ENCODE measurements around the gene TKFC.

GRCh38 chr11:61297746-61298145, 35.3 kb upstream of the TKFC start:
- TF ChIP-seq ZNF274 (IDR thresholded peaks at IDR 0.05; ENCODE audit: low read length) (no peak), ZNF274 (tag by site-specific recombination; IDR thresholded peaks at IDR 0.05; ENCODE audit: borderline replicate concordance) (no peak), CTCF (tag by site-specific recombination; IDR thresholded peaks at IDR 0.05) (no peak), ZNF394 (tag by site-specific recombination; IDR thresholded peaks at IDR 0.05; ENCODE audit: borderline replicate concordance) (no peak), ZEB2 (tag by site-specific recombination; IDR thresholded peaks at IDR 0.05) (no peak), GLI4 (tag by site-specific recombination; IDR thresholded peaks at IDR 0.05) (no peak), PRDM4 (tag by site-specific recombination; IDR thresholded peaks at IDR 0.05) (no peak), ZBTB20 (tag by site-specific recombination; IDR thresholded peaks at IDR 0.05) (0 out of 2 replicates have a peak, but pooled peaks have one; percentile 20), REPIN1 (tag by site-specific recombination; IDR thresholded peaks at IDR 0.05; ENCODE audit: low read depth) (no peak), ZNF10 (tag by site-specific recombination; IDR thresholded peaks at IDR 0.05) (no peak), ZNF548 (tag by site-specific recombination; IDR thresholded peaks at IDR 0.05) (no peak), ZNF629 (tag by site-specific recombination; IDR thresholded peaks at IDR 0.05) (no peak)

Data from HEK293 (cell line).